SK-N-SH (cell line): ENCODE measurements around the gene C10orf67. TPM values are rescaled to one million over a fixed set of nuclear protein-coding genes. Genes with fewer than 3 reads are reported as not detected.

ENCODE experiments used
- CTCF ChIA-PET: fragments of 300-600, 350-600 bp; formaldehyde crosslinking; extraction: SDS; loops from one replicate; lab custom pipeline; 2021; lab: Yijun Ruan, JAX
- POLR2A ChIA-PET: fragments of 350-600 bp; sonication (Branson Sonifier 250); formaldehyde crosslinking; extraction: SDS; loops from one replicate; lab custom pipeline; 2020; ENCODE audit warnings: antibody characterized with exemption, inconsistent platforms; lab: Yijun Ruan, JAX
- DNase-seq: peaks from one replicate; pipeline ENCODE4 v3.0.0; 2012
- H2AFZ ChIP-seq: fragments of 200-600 bp; sonication (generic); 2 replicates; pipeline ENCODE4 v1.8.1; 2016; ENCODE audit warnings: antibody characterized with exemption, mild to moderate bottlenecking, low read depth
- H3F3A ChIP-seq: fragments of 200-600 bp; sonication (generic); replicated peaks from 2 replicates; pipeline ENCODE3; 2016; ENCODE audit warnings: antibody characterized with exemption, mild to moderate bottlenecking; ENCODE audit not compliant: insufficient read depth
- H3K27ac ChIP-seq, 2 experiments: fragments of 200-500 bp in 1 of 2; fragments of 200-600 bp in 1 of 2; sonication (Bioruptor generic) in 1 of 2; sonication (generic), shearing (Covaris generic) in 1 of 2; 2 replicates each; pipeline versions ENCODE4 v1.5.1 to v1.6.1; 2014 to 2016; ENCODE audit warnings: low read depth in 2 of 2, inconsistent platforms in 1 of 2, low read length in 1 of 2, mild to moderate bottlenecking in 1 of 2, mixed read lengths in 1 of 2
- H3K27me3 ChIP-seq: fragments of 200-600 bp; sonication (generic), shearing (Covaris generic); 2 replicates; pipeline ENCODE4 v1.6.1; 2016; ENCODE audit warnings: mixed run types; ENCODE audit not compliant: insufficient read depth
- H3K36me3 ChIP-seq, 2 experiments: fragments of 200-500 bp in 1 of 2; fragments of 200-600 bp in 1 of 2; sonication (Bioruptor generic) in 1 of 2; sonication (generic) in 1 of 2; replicated peaks in 1 of 2; 2 replicates each; pipeline versions ENCODE3 to v1.5.1; 2014 to 2016; ENCODE audit warnings: low read length in 1 of 2, mild to moderate bottlenecking in 1 of 2; ENCODE audit not compliant: insufficient read depth in 2 of 2, control insufficient read depth in 1 of 2
- H3K4me1 ChIP-seq, 2 experiments: fragments of 200-500 bp in 1 of 2; fragments of 200-600 bp in 1 of 2; sonication (Bioruptor generic) in 1 of 2; sonication (generic), shearing (Covaris generic) in 1 of 2; 2 replicates each; pipeline versions ENCODE4 v1.5.1 to v1.6.1; 2014 to 2016; ENCODE audit warnings: low read depth in 1 of 2, low read length in 1 of 2, mixed run types in 1 of 2; ENCODE audit not compliant: insufficient read depth in 2 of 2, control insufficient read depth in 1 of 2
- H3K4me2 ChIP-seq: fragments of 200-600 bp; sonication (generic), shearing (Covaris generic); 2 replicates; pipeline ENCODE4 v1.6.1; 2017; ENCODE audit warnings: mixed run types
- H3K4me3 ChIP-seq, 2 experiments: fragments of 200-500 bp in 1 of 2; fragments of 200-600 bp in 1 of 2; sonication (Bioruptor generic) in 1 of 2; sonication (generic), shearing (Covaris generic) in 1 of 2; 2 replicates each; pipeline versions ENCODE4 v1.5.1 to v1.8.1; 2014 to 2016; ENCODE audit warnings: low read depth in 2 of 2, inconsistent platforms in 1 of 2, low read length in 1 of 2, mild to moderate bottlenecking in 1 of 2, mixed read lengths in 1 of 2, moderate library complexity in 1 of 2
- H3K79me2 ChIP-seq: fragments of 200-600 bp; sonication (generic); 2 replicates; pipeline ENCODE4 v1.8.1; 2017; ENCODE audit warnings: mild to moderate bottlenecking; ENCODE audit not compliant: insufficient read depth
- H3K9ac ChIP-seq: fragments of 200-600 bp; sonication (generic); 2 replicates; pipeline ENCODE4 v1.6.1; 2017; ENCODE audit warnings: mixed run types
- H3K9me2 ChIP-seq: fragments of 200-600 bp; sonication (generic); 2 replicates; pipeline ENCODE4 v1.6.1; 2017; ENCODE audit warnings: mixed run types
- H3K9me3 ChIP-seq: fragments of 200-600 bp; sonication (generic); 2 replicates; pipeline ENCODE4 v1.6.1; 2017; ENCODE audit warnings: mixed run types, mild to moderate bottlenecking, moderate library complexity
- H4K20me1 ChIP-seq: fragments of 200-600 bp; sonication (generic); 2 replicates; pipeline ENCODE4 v1.6.1; 2017; ENCODE audit warnings: mild to moderate bottlenecking, mixed run types; ENCODE audit not compliant: insufficient read depth
- CHD2 ChIP-seq: fragments of 150-350 bp; IDR thresholded peaks from 2 replicates; pipeline ENCODE4 v1.6.1; 2018; ENCODE audit warnings: low read length; ENCODE audit not compliant: partially characterized antibody
- CTCF ChIP-seq: fragments of 200-600 bp; sonication (generic); IDR thresholded peaks from 2 replicates; pipeline ENCODE4 v1.6.1; 2017; ENCODE audit warnings: antibody characterized with exemption, mild to moderate bottlenecking, moderate library complexity
- EP300 ChIP-seq, 2 experiments: IDR thresholded peaks; 2 replicates each; pipeline versions ENCODE4 v1.4.0 to v1.6.1; 2012; ENCODE audit warnings: borderline replicate concordance in 1 of 2, low read depth in 1 of 2, low read length in 1 of 2
- EZH2phosphoT487 ChIP-seq: fragments of 200-600 bp; sonication (generic); IDR thresholded peaks from 2 replicates; pipeline ENCODE4 v1.6.1; 2017; ENCODE audit warnings: low read depth, mixed run types, mild to moderate bottlenecking, antibody characterized with exemption, moderate library complexity, borderline replicate concordance
- FOSL2 ChIP-seq: IDR thresholded peaks from 2 replicates; pipeline ENCODE4 v1.4.0; 2012; ENCODE audit warnings: low read depth, mild to moderate bottlenecking, moderate library complexity, borderline replicate concordance
- FOXJ3 ChIP-seq: sonication (generic); formaldehyde crosslinking; IDR thresholded peaks from 2 replicates; pipeline ENCODE4 v1.5.1; 2020; ENCODE audit warnings: mild to moderate bottlenecking, missing genetic modification reagents
- GATA2 ChIP-seq: sonication (generic); formaldehyde crosslinking; IDR thresholded peaks from 2 replicates; pipeline ENCODE4 v1.5.0; 2020; ENCODE audit warnings: mild to moderate bottlenecking, missing genetic modification reagents
- MEF2A ChIP-seq: IDR thresholded peaks from 2 replicates; pipeline ENCODE4 v1.4.0; 2012; ENCODE audit warnings: low read depth, borderline replicate concordance
- NFIC ChIP-seq: IDR thresholded peaks from 2 replicates; pipeline ENCODE4 v1.4.0; 2012; ENCODE audit warnings: borderline replicate concordance
- NRF1 ChIP-seq: IDR thresholded peaks from 2 replicates; pipeline ENCODE4 v1.6.1; 2012; ENCODE audit warnings: low read depth, mild to moderate bottlenecking, low read length
- SMC3 ChIP-seq: IDR thresholded peaks from 2 replicates; pipeline ENCODE4 v1.6.1; 2012; ENCODE audit warnings: low read depth, low read length, improper control_type of control experiment
- TAF1 ChIP-seq: IDR thresholded peaks from 2 replicates; pipeline ENCODE4 v1.6.1; 2012; ENCODE audit warnings: low read depth, mild to moderate bottlenecking, low read length, moderate library complexity, borderline replicate concordance
- TCF12 ChIP-seq: IDR thresholded peaks from 2 replicates; pipeline ENCODE4 v1.4.0; 2012
- USF1 ChIP-seq: IDR thresholded peaks from 2 replicates; pipeline ENCODE4 v1.4.0; 2012; ENCODE audit warnings: low read depth, borderline replicate concordance
- USF2 ChIP-seq: fragments of 150-350 bp; IDR thresholded peaks from 2 replicates; pipeline ENCODE4 v1.6.1; 2017; ENCODE audit warnings: antibody characterized with exemption, low read length, low read depth, borderline replicate concordance
- YY1 ChIP-seq: IDR thresholded peaks from 2 replicates; pipeline ENCODE4 v1.4.0; 2012; ENCODE audit warnings: low read depth, mild to moderate bottlenecking
- WGBS: methylation state at CpG from one replicate; pipeline ENCODE4 v1.1.6; 2017; ENCODE audit warnings: low lambda C conversion rate; 5-methylcytosine and 5-hydroxymethylcytosine counted together
- polyA plus RNA-seq, 3 experiments: library from polyadenylated mRNA; depleted of rRNA; stranded (reverse); fragments of >200 nt; gene quantifications; 2 replicates each; pipeline ENCODE4 v1.2.3, GENCODE V29; 2012
- TF ChIP-seq, protein P1 (sequence below): IDR thresholded peaks from 2 replicates; pipeline ENCODE4 v1.6.1; 2012; ENCODE audit warnings: mild to moderate bottlenecking, low read depth, low read length, moderate library complexity

Gene C10orf67
- polyA plus RNA-seq, 1 of the 3 experiments (the other 2 are of a cell fraction): 0.97 TPM

- H3K4me3 ChIP-seq: no peak overlapping the region
- H2AFZ ChIP-seq: no peak overlapping the region
- H3K4me2 ChIP-seq: no peak overlapping the region
- H3K9me2 ChIP-seq: no peaks in the 10 kb centered on the region
- no peaks in the 10 kb centered on the region for H3K9me3 ChIP-seq
- no peaks in the 10 kb centered on the region for H4K20me1 ChIP-seq
- H3K79me2 ChIP-seq: no peaks in the 10 kb centered on the region
- 74% methylated on average over 5 of the region's 5 CpGs for WGBS
- no peak overlapping the region for H3K27ac ChIP-seq
- ChIA-PET CTCF (interaction anchor here (1.1 kb wide), 1 partner anchor 20 kb away, joined by 3 read pairs; the partner anchor contains the start of gene C10orf67), POLR2A (interaction anchor here (0.7 kb wide), 1 partner anchor 19 kb away, joined by 6 read pairs; no protein-coding TSS in a partner anchor)
- H3K36me3 ChIP-seq: no peaks in the 10 kb centered on the region
- no peaks in the 10 kb centered on the region for H3K27me3 ChIP-seq
- TF ChIP-seq, protein P1, sequence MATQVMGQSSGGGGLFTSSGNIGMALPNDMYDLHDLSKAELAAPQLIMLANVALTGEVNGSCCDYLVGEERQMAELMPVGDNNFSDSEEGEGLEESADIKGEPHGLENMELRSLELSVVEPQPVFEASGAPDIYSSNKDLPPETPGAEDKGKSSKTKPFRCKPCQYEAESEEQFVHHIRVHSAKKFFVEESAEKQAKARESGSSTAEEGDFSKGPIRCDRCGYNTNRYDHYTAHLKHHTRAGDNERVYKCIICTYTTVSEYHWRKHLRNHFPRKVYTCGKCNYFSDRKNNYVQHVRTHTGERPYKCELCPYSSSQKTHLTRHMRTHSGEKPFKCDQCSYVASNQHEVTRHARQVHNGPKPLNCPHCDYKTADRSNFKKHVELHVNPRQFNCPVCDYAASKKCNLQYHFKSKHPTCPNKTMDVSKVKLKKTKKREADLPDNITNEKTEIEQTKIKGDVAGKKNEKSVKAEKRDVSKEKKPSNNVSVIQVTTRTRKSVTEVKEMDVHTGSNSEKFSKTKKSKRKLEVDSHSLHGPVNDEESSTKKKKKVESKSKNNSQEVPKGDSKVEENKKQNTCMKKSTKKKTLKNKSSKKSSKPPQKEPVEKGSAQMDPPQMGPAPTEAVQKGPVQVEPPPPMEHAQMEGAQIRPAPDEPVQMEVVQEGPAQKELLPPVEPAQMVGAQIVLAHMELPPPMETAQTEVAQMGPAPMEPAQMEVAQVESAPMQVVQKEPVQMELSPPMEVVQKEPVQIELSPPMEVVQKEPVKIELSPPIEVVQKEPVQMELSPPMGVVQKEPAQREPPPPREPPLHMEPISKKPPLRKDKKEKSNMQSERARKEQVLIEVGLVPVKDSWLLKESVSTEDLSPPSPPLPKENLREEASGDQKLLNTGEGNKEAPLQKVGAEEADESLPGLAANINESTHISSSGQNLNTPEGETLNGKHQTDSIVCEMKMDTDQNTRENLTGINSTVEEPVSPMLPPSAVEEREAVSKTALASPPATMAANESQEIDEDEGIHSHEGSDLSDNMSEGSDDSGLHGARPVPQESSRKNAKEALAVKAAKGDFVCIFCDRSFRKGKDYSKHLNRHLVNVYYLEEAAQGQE: no peak
- no peak for TF ChIP-seq TAF1
- TF ChIP-seq FOXJ3 (CRISPR knock-in tag): no peak
- no peak for TF ChIP-seq CHD2
- TF ChIP-seq GATA2: no peak
- TF ChIP-seq USF1: no peak
- no peak for TF ChIP-seq NRF1
- no peak for TF ChIP-seq SMC3
- TF ChIP-seq TCF12: no peak
- TF ChIP-seq NFIC: no peak
- no peak for TF ChIP-seq USF2
- no peak for TF ChIP-seq EZH2phosphoT487
- TF ChIP-seq FOSL2: no peak
- no peak for TF ChIP-seq MEF2A
- TF ChIP-seq CTCF: no peak
- TF ChIP-seq YY1: no peak
- TF ChIP-seq EP300 (IDR thresholded peaks at IDR 0.05; ENCODE audit: borderline replicate concordance in 1 of 2, low read depth in 1 of 2, low read length in 1 of 2): no peak
- DNase-seq: no peak
- H3K4me1 ChIP-seq: no peaks in the 10 kb centered on the region; a peak in 1 of 4 replicates
- no peak overlapping the region for H3K9ac ChIP-seq
- H3F3A ChIP-seq: no peaks in the 10 kb centered on the region
Observed at GRCh38 chr10:23364378-23364777, 19.8 kb upstream of the C10orf67 start.
